MCF 10A (cell line): ENCODE measurements around the gene MYLK. TPM values are rescaled to one million over a fixed set of nuclear protein-coding genes. Genes with fewer than 3 reads are reported as not detected.

Experiments
- BruUV-seq: library from RNA; stranded (reverse); fragments of 400-500 nt; replicated peaks from 2 replicates; lab custom pipeline; 2021; lab: Mats Ljungman, UMichigan
- CTCF ChIA-PET: fragments of 300-600 bp; sonication (Branson Sonifier 250); formaldehyde crosslinking; extraction: SDS; loops from one replicate; lab custom pipeline; 2021; ENCODE audit warnings: antibody characterized with exemption, inconsistent platforms; lab: Yijun Ruan, JAX
- POLR2A ChIA-PET: fragments of 300-600, 350-650 bp; sonication (Branson Sonifier 250); formaldehyde crosslinking; extraction: SDS; loops from one replicate; lab custom pipeline; 2020; ENCODE audit warnings: antibody characterized with exemption, inconsistent platforms; lab: Yijun Ruan, JAX
- DNase-seq: peaks from one replicate; pipeline ENCODE4 v3.0.0-alpha.2; 2018; ENCODE audit not compliant: unreplicated experiment
- H3K27ac Mint-ChIP-seq: one replicate; pipeline ENCODE4 v1.8.0; 2022; ENCODE audit warnings: mild to moderate bottlenecking, low read depth, mixed read lengths; ENCODE audit not compliant: unreplicated experiment
- H3K27me3 Mint-ChIP-seq: one replicate; pipeline ENCODE4 v1.8.0; 2022; ENCODE audit warnings: mixed read lengths; ENCODE audit not compliant: insufficient read depth, unreplicated experiment
- H3K36me3 Mint-ChIP-seq: one replicate; pipeline ENCODE4 v1.8.0; 2022; ENCODE audit warnings: mild to moderate bottlenecking, moderate library complexity, mixed read lengths; ENCODE audit not compliant: insufficient read depth, unreplicated experiment
- H3K4me1 Mint-ChIP-seq: one replicate; pipeline ENCODE4 v1.8.0; 2022; ENCODE audit warnings: mixed read lengths; ENCODE audit not compliant: insufficient read depth, unreplicated experiment
- H3K4me3 Mint-ChIP-seq: one replicate; pipeline ENCODE4 v1.8.0; 2022; ENCODE audit warnings: mild to moderate bottlenecking, moderate library complexity, mixed read lengths; ENCODE audit not compliant: unreplicated experiment
- H3K9me3 Mint-ChIP-seq: one replicate; pipeline ENCODE4 v1.8.0; 2022; ENCODE audit warnings: mixed read lengths; ENCODE audit not compliant: unreplicated experiment
- intact Hi-C: fragments of 100-400 bp; cut with micrococcal nuclease; formaldehyde crosslinking; loops from 2 replicates; pipeline ENCODE4 v1.14.1; 2022
- total RNA-seq: library from RNA; stranded (reverse); gene quantifications from 2 replicates; pipeline ENCODE4 v1.2.3, GENCODE V29; 2022
- TF ChIP-seq, protein P1 (sequence below): fragments of 200-600 bp; IDR thresholded peaks from one replicate; pipeline ENCODE4 v1.8.0; 2022; ENCODE audit warnings: antibody characterized with exemption, mild to moderate bottlenecking; ENCODE audit not compliant: unreplicated experiment

Gene MYLK
- total RNA-seq, 1 experiment from 2014 or later, result 2.3 TPM

DNA sequence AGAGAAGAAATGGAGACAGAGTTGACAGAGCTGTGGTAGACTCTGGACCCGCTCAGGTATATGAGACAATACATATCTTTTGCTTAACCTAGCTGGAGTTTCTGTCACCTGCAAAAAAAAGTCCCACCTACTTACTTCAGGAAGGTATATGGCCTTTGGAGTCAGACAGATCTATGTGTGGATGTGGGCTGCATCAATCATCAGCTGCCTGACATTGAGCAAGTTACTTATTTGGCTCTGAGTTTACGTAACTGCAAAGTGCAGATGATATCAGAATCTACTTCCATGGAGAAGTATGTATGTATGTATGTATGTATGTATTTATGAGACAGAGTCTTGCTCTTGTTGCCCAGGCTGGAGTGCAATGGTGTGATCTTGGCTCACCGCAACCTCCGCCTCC, 124.3 kb downstream of the MYLK start:
- DNase-seq, result no peak
- H3K4me1 Mint-ChIP-seq, result peaks cover 12% of the 10 kb centered on the region
- CTCF ChIA-PET, result interaction anchor here (0.5 kb wide), 1 partner anchor 10 kb away, joined by 3 read pairs; no protein-coding TSS in a partner anchor
- no peaks in the 10 kb centered on the region for H3K9me3 Mint-ChIP-seq
- TF ChIP-seq, protein P1, sequence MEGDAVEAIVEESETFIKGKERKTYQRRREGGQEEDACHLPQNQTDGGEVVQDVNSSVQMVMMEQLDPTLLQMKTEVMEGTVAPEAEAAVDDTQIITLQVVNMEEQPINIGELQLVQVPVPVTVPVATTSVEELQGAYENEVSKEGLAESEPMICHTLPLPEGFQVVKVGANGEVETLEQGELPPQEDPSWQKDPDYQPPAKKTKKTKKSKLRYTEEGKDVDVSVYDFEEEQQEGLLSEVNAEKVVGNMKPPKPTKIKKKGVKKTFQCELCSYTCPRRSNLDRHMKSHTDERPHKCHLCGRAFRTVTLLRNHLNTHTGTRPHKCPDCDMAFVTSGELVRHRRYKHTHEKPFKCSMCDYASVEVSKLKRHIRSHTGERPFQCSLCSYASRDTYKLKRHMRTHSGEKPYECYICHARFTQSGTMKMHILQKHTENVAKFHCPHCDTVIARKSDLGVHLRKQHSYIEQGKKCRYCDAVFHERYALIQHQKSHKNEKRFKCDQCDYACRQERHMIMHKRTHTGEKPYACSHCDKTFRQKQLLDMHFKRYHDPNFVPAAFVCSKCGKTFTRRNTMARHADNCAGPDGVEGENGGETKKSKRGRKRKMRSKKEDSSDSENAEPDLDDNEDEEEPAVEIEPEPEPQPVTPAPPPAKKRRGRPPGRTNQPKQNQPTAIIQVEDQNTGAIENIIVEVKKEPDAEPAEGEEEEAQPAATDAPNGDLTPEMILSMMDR, result no peak
- H3K36me3 Mint-ChIP-seq, result peaks cover 12% of the 10 kb centered on the region
- H3K4me3 Mint-ChIP-seq, result no peak overlapping the region
- POLR2A ChIA-PET, result no interaction called here
- no peaks in the 10 kb centered on the region for H3K27me3 Mint-ChIP-seq
- H3K27ac Mint-ChIP-seq, result no peak overlapping the region
- intact Hi-C loops, result no loop called here
- BruUV-seq, result no TSS peak

DNA sequence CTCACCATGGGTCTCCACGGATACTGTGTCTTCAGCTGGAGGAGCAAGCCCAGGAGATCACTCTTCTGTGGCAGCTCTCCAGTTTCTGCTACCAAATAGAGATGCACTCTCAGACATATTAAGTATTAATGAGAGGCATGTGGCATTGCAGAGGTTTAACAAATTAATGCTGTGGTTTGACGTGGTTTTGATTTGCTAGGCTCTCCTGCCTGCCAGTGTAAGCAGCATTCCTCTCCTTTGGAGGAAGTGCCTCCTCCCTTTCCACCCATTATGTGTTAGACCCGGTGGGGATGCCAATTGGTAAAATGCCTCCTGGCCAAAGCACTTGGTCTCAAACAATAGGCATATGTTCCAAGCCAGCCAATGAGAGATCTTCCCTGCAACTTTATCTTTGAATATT, 124.8 kb downstream of the MYLK start:
- intact Hi-C loops, result no loop called here
- H3K27ac Mint-ChIP-seq, result no peak overlapping the region
- BruUV-seq, result no TSS peak

DNA sequence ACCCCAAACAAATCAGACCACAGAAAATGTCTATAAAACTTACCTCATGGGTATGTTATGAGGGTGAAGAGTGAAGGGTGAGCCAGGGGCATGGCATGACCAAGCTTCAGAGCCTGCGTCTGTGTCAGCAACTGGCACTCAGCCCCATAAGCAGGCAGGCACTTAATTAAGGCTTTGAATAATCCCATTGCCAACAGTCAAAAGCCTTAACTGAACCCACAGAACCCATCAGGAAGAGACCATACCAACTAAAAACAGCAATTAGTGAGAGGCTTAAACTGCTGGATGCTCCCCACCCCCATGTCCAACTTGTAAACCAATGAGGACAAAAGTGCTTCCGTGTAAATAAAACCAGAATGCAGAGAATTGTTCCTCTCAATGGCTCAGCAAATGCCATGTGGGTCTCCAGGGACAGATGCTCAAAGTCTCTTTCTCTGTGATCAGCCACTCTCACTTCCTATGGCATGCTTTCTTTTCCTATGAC, 126.0 kb downstream of the MYLK start:
- Mint-ChIP-seq H3K4me1 (peaks cover 12% of the 10 kb centered on the region), H3K9me3 (no peaks in the 10 kb centered on the region), H3K4me3 (peak overlapping the region; percentile 49), H3K36me3 (peaks cover 6% of the 10 kb centered on the region), H3K27ac (no peak overlapping the region), H3K27me3 (no peaks in the 10 kb centered on the region)
- peak; percentile 26 for DNase-seq
- TF ChIP-seq, protein P1, result no peak
- no TSS peak for BruUV-seq
- ChIA-PET CTCF (interaction anchor here (0.6 to 1.2 kb wide), 3 partner anchors 11 to 217 kb away, joined by 3 to 6 read pairs (median 4); no protein-coding TSS in a partner anchor), POLR2A (interaction anchor here (0.5 to 1.9 kb wide), 4 partner anchors 8 to 113 kb away, joined by 3 to 7 read pairs (median 4); no protein-coding TSS in a partner anchor)
- intact Hi-C loops, result no loop called here

More for the DNA sequence above, 124.8 kb downstream of the MYLK start:
- H3K4me3 Mint-ChIP-seq, result no peak overlapping the region
- TF ChIP-seq, protein P1, result no peak
- H3K9me3 Mint-ChIP-seq, result no peaks in the 10 kb centered on the region
- no peak for DNase-seq
- CTCF ChIA-PET, result no interaction called here
- POLR2A ChIA-PET, result interaction anchor here (1.6 kb wide), 1 partner anchor 9 kb away, joined by 5 read pairs; no protein-coding TSS in a partner anchor
- H3K36me3 Mint-ChIP-seq, result peaks cover 12% of the 10 kb centered on the region
- H3K4me1 Mint-ChIP-seq, result peaks cover 12% of the 10 kb centered on the region
- no peaks in the 10 kb centered on the region for H3K27me3 Mint-ChIP-seq

DNA sequence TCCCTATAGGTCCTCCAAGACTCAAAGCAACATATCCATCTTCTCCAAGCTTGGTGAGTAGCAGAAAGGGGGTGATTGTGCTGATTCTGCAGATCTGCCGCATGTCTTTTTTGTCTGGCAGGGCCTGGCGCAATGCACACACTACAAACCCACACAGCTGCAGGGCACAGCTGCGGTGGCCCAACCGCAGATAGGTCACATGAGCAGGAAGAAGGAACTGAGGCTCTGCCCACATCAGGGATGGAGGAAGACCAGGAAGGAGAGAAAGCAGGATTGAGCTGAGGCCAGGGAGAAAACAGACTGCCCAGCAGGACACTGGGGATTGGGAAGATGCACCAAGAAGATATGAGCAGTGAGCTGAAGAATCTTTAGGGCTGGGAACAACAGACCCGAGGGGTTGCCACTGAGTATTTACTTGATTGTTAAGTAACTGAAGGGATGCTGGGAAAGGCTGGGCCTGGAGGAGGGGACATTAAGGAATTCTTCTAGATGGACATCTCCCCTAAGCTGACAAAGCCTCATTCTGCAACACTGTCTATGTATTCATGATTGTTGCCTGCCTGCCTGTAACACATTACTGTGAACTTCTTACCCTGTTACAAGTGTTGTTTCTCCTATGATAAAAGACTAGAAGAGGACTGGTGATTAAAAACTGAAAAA, 126.7 kb downstream of the MYLK start:
- no peaks in the 10 kb centered on the region for H3K9me3 Mint-ChIP-seq
- TF ChIP-seq, protein P1, result no peak
- intact Hi-C loops, result no loop called here
- POLR2A ChIA-PET, result interaction anchor here (1.0 to 1.9 kb wide), 4 partner anchors 8 to 113 kb away, joined by 3 to 7 read pairs (median 4); no protein-coding TSS in a partner anchor
- H3K36me3 Mint-ChIP-seq, result peaks cover 6% of the 10 kb centered on the region
- BruUV-seq, result no TSS peak
- peak overlapping the region; percentile 7 for H3K27ac Mint-ChIP-seq
- peaks cover 12% of the 10 kb centered on the region for H3K4me1 Mint-ChIP-seq
- peak; percentile 73 for DNase-seq
- CTCF ChIA-PET, result interaction anchor here (0.6 to 1.2 kb wide), 2 partner anchors 34 to 216 kb away, joined by 3 to 6 read pairs; no protein-coding TSS in a partner anchor
- H3K27me3 Mint-ChIP-seq, result no peaks in the 10 kb centered on the region
- H3K4me3 Mint-ChIP-seq, result peak overlapping the region; percentile 49
